ENCODE results near the gene ITGA11.

- no peak for TF ChIP-seq EZH2 (IDR thresholded peaks at IDR 0.05; ENCODE audit: low read length, unreplicated experiment)
- no peak for TF ChIP-seq CTCF (conservative IDR thresholded peaks at IDR 0.05; ENCODE audit: low read depth, low read length)
- no peak for TF ChIP-seq EZH2phosphoT487 (IDR thresholded peaks at IDR 0.05; ENCODE audit: borderline replicate concordance, low read length)
Observed at GRCh38 chr15:68411735-68412134, 20.2 kb downstream of the ITGA11 start.

Measured in PC-3 (cell line).